Measurements from ENCODE around the gene MGP.

MGP gene

DNA sequence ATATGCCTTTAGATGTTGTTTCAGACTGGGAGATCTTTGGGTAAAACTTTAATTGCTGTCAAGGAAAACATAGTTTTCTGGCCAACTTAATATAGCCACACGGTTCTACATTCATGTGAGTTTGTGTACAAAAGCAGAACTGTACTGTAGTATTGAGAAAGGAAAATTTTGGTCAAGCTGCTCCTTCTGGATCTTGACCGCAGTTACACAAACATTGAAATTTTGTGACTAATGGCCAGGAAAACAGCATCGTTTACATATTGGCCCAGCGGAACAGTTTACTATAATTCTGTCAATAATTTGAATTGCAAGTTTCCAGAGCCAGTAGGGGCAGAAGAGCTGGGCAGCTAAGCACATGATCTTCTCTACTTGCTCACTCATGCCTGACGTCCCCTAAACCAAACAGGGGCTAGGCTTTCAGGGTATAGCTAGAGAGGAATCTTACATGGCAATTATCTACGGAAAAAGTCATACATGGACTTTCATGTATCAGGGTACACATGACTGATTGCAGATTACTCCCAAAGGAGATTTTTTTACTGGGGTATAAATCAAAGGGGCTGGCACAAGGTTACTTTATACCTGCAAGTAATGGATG is 31.0 kb downstream of the MGP start:
- TF ChIP-seq CTCF (IDR thresholded peaks at IDR 0.05; ENCODE audit: control insufficient read depth, extremely low read depth, insufficient read depth): no peak
- DNase-seq (ENCODE audit: low read depth): no peak
- H3K4me3 ChIP-seq (ENCODE audit: low read depth, low read length): no peak overlapping the region

GRCh38 chr12:14853961-14854360 is 31.7 kb downstream of the MGP start:
- no peak overlapping the region for H3K4me3 ChIP-seq (ENCODE audit: low read depth, low read length)
- no peak for DNase-seq (ENCODE audit: low read depth)
- no peak for TF ChIP-seq CTCF (IDR thresholded peaks at IDR 0.05; ENCODE audit: control insufficient read depth, extremely low read depth, insufficient read depth)

- DNase-seq (ENCODE audit: low read depth): no peak
- H3K4me3 ChIP-seq (ENCODE audit: low read depth, low read length): no peak overlapping the region
- no peak for TF ChIP-seq CTCF (IDR thresholded peaks at IDR 0.05; ENCODE audit: control insufficient read depth, extremely low read depth, insufficient read depth)
Measured at GRCh38 chr12:14852880-14853279, 32.8 kb downstream of the MGP start.

DNA sequence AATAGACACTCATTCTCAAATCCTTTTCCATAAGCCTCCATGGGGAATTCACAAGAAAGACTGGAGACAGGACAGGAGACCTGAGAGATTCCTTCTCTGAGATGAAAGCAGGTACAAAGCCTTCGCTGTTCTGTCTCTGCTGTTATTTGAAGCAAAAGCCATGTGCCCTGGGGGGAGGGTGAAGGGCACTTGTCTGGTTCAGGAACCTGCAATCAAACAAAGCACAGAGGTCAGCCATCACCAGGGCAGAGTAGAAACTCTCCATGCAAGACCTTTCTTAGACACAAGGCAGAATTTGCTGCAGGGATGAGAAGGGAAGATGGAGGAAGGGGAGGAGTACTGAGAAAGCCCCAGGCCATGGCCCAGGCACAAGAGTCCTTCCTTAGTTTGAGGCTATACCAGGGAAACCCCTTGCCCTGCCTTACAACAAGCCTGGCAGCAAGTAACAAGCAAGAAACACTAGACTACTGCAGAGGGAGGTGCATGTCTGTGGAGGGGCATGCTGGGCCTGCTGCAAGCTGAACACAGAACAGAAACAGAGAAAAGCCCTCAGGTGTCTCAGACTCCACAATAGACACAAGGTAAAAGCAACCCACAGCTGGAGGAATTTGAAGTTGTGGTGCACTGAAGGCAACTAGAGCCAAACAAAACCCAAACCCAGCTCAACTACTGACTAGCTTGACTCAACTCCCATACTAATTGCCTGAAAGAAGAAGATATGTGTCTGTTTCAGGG is 34.6 kb downstream of the MGP start:
- no peak overlapping the region for H3K4me3 ChIP-seq (ENCODE audit: low read depth, low read length)
- no peak for DNase-seq (ENCODE audit: low read depth)
- no peak for TF ChIP-seq CTCF (IDR thresholded peaks at IDR 0.05; ENCODE audit: control insufficient read depth, extremely low read depth, insufficient read depth)

DNA sequence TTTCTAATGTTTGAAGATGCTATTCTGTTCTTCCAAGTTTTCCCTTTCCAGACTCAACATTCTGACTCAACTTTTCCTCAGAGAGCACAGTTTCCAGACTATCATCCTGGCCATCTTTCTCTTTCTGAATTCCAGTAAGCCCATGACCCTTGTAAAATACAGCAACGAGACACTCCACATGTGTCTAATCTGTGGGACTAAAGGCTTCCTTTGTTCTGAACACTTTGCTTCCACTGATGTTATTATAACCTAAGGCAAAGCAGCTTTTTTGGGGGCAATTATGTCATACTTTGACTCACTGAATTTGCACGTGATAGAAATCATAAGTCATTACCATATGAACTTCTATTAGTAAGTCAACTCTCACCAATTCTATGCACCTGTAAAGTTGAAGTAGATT is 36.0 kb downstream of the MGP start:
- no peak for TF ChIP-seq CTCF (IDR thresholded peaks at IDR 0.05; ENCODE audit: control insufficient read depth, extremely low read depth, insufficient read depth)
- DNase-seq (ENCODE audit: low read depth): no peak
- no peak overlapping the region for H3K4me3 ChIP-seq (ENCODE audit: low read depth, low read length)

DNA sequence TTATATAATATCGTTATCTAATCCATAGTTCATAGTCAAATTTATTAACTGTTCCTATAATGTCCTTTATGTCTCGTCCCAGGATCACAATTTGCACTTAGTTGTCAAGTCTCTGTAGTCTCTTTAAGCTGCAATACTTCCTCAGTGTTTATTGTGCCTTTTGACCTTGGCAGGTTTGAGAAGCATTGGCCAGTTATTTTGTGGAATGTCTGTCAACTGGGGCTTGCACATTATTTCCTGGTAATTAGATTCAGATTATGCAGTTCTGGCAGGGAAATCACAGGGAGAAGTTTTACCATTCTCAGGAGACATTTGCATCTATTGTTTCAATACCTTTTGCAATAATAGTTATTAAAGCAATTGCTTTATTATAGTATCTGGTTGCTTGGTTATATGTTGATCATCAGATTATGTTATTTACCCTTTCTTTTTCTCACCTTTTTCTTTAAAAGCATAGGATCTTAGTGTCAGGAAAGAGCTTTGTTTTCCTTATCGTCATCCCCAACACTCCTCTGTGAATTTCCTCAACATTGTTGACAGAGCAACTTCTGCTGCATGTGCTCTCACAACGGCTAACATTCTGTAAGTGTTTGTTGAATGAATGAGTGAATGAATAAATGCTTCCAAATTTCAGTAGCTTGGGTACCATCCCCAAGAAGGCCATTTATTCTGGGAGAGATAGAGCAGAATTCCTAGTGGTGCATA is 38.6 kb downstream of the MGP start:
- TF ChIP-seq CTCF (IDR thresholded peaks at IDR 0.05; ENCODE audit: control insufficient read depth, extremely low read depth, insufficient read depth): no peak
- H3K4me3 ChIP-seq (ENCODE audit: low read depth, low read length): no peak overlapping the region
- no peak for DNase-seq (ENCODE audit: low read depth)

Measured in LNCaP clone FGC (cell line).